HG03139 (cell line): ENCODE data around the gene CHMP1B.

Source experiments
- ATAC-seq: cut with Tn5 transposase; IDR thresholded peaks from one replicate; pipeline ENCODE4 v1.9.1; 2021; ENCODE audit not compliant: unreplicated experiment

The CHMP1B gene

GRCh38 chr18:11851146-11851805, at the start of gene CHMP1B:
Gene CHMP1B (plus strand): TSS chr18:11851413. CDS start chr18:11851512, 99 bp downstream.
- ATAC-seq = peak; percentile 93

GRCh38 chr18:11801573-11801972, 49.6 kb upstream of the CHMP1B start:
- ATAC-seq = no peak

GRCh38 chr18:11802158-11802557, 49.1 kb upstream of the CHMP1B start:
- no peak for ATAC-seq

GRCh38 chr18:11802586-11802985, 48.6 kb upstream of the CHMP1B start:
- ATAC-seq = no peak

GRCh38 chr18:11807233-11807632, 44.0 kb upstream of the CHMP1B start:
- ATAC-seq = no peak

GRCh38 chr18:11808001-11808855, 43.0 kb upstream of the CHMP1B start:
- no peak for ATAC-seq

- no peak for ATAC-seq
These were observed 41.3 kb upstream of the CHMP1B start for GRCh38 chr18:11809895-11810294.

- ATAC-seq = no peak
These were observed 40.8 kb upstream of the CHMP1B start for GRCh38 chr18:11810379-11810778.

- ATAC-seq = no peak
These were observed 40.2 kb upstream of the CHMP1B start for GRCh38 chr18:11811009-11811408.

- no peak for ATAC-seq
These were observed 34.0 kb upstream of the CHMP1B start for GRCh38 chr18:11817229-11817628.

- no peak for ATAC-seq
These were observed 32.6 kb upstream of the CHMP1B start for GRCh38 chr18:11818486-11819203.

- ATAC-seq = no peak
These were observed 31.3 kb upstream of the CHMP1B start for GRCh38 chr18:11819938-11820337.

GRCh38 chr18:11820697-11821096, 30.5 kb upstream of the CHMP1B start:
- no peak for ATAC-seq

GRCh38 chr18:11821208-11821607, 30.0 kb upstream of the CHMP1B start:
- ATAC-seq = no peak

GRCh38 chr18:11821643-11822237, 29.5 kb upstream of the CHMP1B start:
- ATAC-seq = no peak

GRCh38 chr18:11823545-11823944, 27.7 kb upstream of the CHMP1B start:
- ATAC-seq = no peak

GRCh38 chr18:11826836-11827235, 24.4 kb upstream of the CHMP1B start:
- ATAC-seq = no peak

- no peak for ATAC-seq
These were observed 22.3 kb upstream of the CHMP1B start for GRCh38 chr18:11828786-11829432.

GRCh38 chr18:11830585-11830984, 20.6 kb upstream of the CHMP1B start:
- no peak for ATAC-seq

GRCh38 chr18:11831921-11832320, 19.3 kb upstream of the CHMP1B start:
- ATAC-seq = no peak

GRCh38 chr18:11834772-11835171, 16.4 kb upstream of the CHMP1B start:
- no peak for ATAC-seq
